GM15510 (cell line): ENCODE results near the gene CFAP97D1.

Source experiments
- POLR2A ChIP-seq: IDR thresholded peaks from 3 replicates; pipeline ENCODE4 v1.6.1; 2011; ENCODE audit warnings: borderline replicate concordance; ENCODE audit not compliant: insufficient read length; ENCODE audit errors: extremely low read depth

CFAP97D1 gene

GRCh38 chr17:43805117-43805516, 24.9 kb downstream of the CFAP97D1 start:
- TF ChIP-seq POLR2A: no peak

GRCh38 chr17:43808076-43808475, 27.8 kb downstream of the CFAP97D1 start:
- TF ChIP-seq POLR2A: no peak

GRCh38 chr17:43809121-43809520, 28.9 kb downstream of the CFAP97D1 start:
- TF ChIP-seq POLR2A: no peak

- TF ChIP-seq POLR2A: no peak
Measured at GRCh38 chr17:43810226-43810715, 30.0 kb downstream of the CFAP97D1 start.

- no peak for TF ChIP-seq POLR2A
Measured at GRCh38 chr17:43810823-43811222, 30.6 kb downstream of the CFAP97D1 start.

- no peak for TF ChIP-seq POLR2A
Measured at GRCh38 chr17:43812396-43813265, 32.4 kb downstream of the CFAP97D1 start.

- no peak for TF ChIP-seq POLR2A
Measured at GRCh38 chr17:43813386-43813785, 33.2 kb downstream of the CFAP97D1 start.

- no peak for TF ChIP-seq POLR2A
Measured at GRCh38 chr17:43814026-43814425, 33.8 kb downstream of the CFAP97D1 start.

GRCh38 chr17:43814714-43815113, 34.5 kb downstream of the CFAP97D1 start:
- no peak for TF ChIP-seq POLR2A

GRCh38 chr17:43816336-43817320, 36.4 kb downstream of the CFAP97D1 start:
- no peak for TF ChIP-seq POLR2A

- TF ChIP-seq POLR2A: no peak
Measured at GRCh38 chr17:43817826-43818225, 37.6 kb downstream of the CFAP97D1 start.

GRCh38 chr17:43818966-43819365, 38.7 kb downstream of the CFAP97D1 start:
- no peak for TF ChIP-seq POLR2A

GRCh38 chr17:43820759-43821158, 40.5 kb downstream of the CFAP97D1 start:
- no peak for TF ChIP-seq POLR2A

- TF ChIP-seq POLR2A: no peak
Measured at GRCh38 chr17:43822570-43823190, 42.4 kb downstream of the CFAP97D1 start.
